ENCODE measurements around the gene CYP3A7. TPM values are rescaled to one million over a fixed set of nuclear protein-coding genes. Genes with fewer than 3 reads are reported as not detected.
"Not testable (repeated sequence)": the region's sequence is repeated elsewhere in the genome, so short reads cannot be mapped to it uniquely, and the experiment has no call there.

CYP3A7 gene
- total RNA-seq, 2 experiments from 2014 or later, result not detected

DNA sequence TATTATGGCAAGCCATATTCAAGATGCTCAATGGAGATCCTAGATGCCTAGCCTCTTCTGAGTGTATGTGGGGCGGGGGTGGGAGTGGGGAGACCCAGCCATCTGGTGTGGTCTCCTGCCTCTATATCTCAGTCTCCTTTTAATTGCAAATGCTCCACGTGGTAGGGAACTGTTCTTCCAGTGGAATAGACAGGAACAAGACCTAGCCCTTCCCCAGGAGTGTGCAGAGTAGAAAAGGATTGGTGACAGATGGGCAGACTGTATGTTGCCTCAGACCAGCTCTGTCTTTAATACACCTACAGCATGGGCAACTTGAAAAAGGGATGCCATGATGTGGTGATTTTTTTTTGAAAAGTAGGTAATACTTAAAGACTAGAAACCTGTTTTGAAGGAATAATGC is 67.8 kb downstream of the CYP3A7 start:
- Mint-ChIP-seq H3K27me3 (no peaks in the 10 kb centered on the region), H3K4me1 (ENCODE audit: low read depth) (peaks cover 15% of the 10 kb centered on the region), H3K27ac (no peak overlapping the region), H3K4me3 (no peak overlapping the region), H3K36me3 (ENCODE audit: low read depth) (peaks cover 29% of the 10 kb centered on the region), H3K9me3 (peaks cover 2% of the 10 kb centered on the region)
- ATAC-seq (no peak), DNase-seq (no peak)
- POLR2A ChIA-PET, result no interaction called here
- intact Hi-C loops (cut with micrococcal nuclease), result no loop called here
- CTCF ChIA-PET, result no interaction called here
- TF ChIP-seq, protein P1, sequence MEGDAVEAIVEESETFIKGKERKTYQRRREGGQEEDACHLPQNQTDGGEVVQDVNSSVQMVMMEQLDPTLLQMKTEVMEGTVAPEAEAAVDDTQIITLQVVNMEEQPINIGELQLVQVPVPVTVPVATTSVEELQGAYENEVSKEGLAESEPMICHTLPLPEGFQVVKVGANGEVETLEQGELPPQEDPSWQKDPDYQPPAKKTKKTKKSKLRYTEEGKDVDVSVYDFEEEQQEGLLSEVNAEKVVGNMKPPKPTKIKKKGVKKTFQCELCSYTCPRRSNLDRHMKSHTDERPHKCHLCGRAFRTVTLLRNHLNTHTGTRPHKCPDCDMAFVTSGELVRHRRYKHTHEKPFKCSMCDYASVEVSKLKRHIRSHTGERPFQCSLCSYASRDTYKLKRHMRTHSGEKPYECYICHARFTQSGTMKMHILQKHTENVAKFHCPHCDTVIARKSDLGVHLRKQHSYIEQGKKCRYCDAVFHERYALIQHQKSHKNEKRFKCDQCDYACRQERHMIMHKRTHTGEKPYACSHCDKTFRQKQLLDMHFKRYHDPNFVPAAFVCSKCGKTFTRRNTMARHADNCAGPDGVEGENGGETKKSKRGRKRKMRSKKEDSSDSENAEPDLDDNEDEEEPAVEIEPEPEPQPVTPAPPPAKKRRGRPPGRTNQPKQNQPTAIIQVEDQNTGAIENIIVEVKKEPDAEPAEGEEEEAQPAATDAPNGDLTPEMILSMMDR (IDR thresholded peaks at IDR 0.05), result no peak

DNA sequence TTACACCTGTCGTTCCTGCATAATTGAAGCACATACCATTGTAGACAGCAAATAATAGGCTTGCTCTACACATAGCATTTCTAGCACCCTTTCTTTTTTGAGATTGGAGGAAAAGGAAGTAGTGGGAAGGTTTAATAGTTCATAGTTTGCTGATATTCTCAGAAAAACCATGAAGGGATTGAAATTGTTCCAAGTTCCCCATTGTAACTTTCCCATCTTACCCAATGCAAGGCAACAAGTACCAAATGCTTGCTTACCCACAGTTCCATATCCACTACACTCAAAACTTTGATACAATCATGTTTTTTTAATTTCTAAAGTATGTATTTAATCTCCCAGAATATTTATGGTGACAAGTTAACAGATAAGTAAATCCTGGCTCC is 69.0 kb downstream of the CYP3A7 start:
- no peaks in the 10 kb centered on the region for H3K27me3 Mint-ChIP-seq
- POLR2A ChIA-PET, result no interaction called here
- no peak for ATAC-seq
- CTCF ChIA-PET, result interaction anchor here (1.0 kb wide), 1 partner anchor 140 kb away, joined by 3 read pairs; no protein-coding TSS in a partner anchor
- intact Hi-C loops (cut with micrococcal nuclease), result no loop called here
- DNase-seq, result no peak
- H3K4me1 Mint-ChIP-seq (ENCODE audit: low read depth), result peaks cover 15% of the 10 kb centered on the region
- TF ChIP-seq, protein P1 (IDR thresholded peaks at IDR 0.05), result no peak
- H3K4me3 Mint-ChIP-seq, result no peak overlapping the region
- H3K9me3 Mint-ChIP-seq, result peaks cover 2% of the 10 kb centered on the region
- H3K27ac Mint-ChIP-seq, result peak overlapping the region; percentile 8
- peaks cover 29% of the 10 kb centered on the region for H3K36me3 Mint-ChIP-seq (ENCODE audit: low read depth)

DNA sequence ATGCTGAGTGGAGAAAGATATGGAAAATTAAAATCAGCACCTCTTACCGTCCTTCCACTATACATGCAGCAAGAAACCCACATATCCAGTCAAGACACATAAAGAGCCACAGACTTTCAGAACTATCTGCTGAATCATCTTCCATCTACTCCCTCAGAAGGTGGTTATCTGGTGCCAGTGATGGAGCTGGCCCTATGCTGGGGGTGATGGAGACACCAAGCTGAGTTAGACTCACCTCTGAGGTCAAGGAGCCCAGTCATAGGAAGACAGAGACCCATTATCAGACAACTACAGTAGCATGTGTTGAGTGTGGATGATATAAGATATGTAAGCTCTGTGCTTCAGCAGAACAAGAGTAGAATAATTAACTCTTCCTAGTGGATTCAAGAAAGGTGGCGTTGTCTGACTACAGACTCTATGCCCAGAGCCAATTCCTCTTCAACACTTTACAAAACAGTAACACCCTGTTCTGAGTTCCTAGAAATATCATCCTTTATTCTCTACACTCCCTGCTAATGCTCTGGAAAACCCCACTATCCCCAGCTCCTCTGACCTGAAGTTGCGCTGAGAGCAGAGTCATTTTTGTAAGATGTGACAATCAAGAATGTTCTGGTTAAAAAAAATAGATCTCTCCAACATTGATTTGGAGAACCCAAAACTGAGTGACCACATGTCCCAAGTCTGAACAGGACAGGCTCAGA is 69.5 kb downstream of the CYP3A7 start:
- Mint-ChIP-seq H3K4me1 (ENCODE audit: low read depth) (peaks cover 15% of the 10 kb centered on the region), H3K9me3 (peaks cover 2% of the 10 kb centered on the region), H3K36me3 (ENCODE audit: low read depth) (peaks cover 28% of the 10 kb centered on the region), H3K4me3 (no peak overlapping the region), H3K27me3 (no peaks in the 10 kb centered on the region), H3K27ac (peak overlapping the region; percentile 8)
- DNase-seq (peak; percentile 30), ATAC-seq (peak; percentile 73)
- ChIA-PET POLR2A (no interaction called here), CTCF (interaction anchor here (1.0 kb wide), 1 partner anchor 139 kb away, joined by 3 read pairs; no protein-coding TSS in a partner anchor)
- TF ChIP-seq, protein P1 (IDR thresholded peaks at IDR 0.05), result no peak
- intact Hi-C loops (cut with micrococcal nuclease), result no loop called here

DNA sequence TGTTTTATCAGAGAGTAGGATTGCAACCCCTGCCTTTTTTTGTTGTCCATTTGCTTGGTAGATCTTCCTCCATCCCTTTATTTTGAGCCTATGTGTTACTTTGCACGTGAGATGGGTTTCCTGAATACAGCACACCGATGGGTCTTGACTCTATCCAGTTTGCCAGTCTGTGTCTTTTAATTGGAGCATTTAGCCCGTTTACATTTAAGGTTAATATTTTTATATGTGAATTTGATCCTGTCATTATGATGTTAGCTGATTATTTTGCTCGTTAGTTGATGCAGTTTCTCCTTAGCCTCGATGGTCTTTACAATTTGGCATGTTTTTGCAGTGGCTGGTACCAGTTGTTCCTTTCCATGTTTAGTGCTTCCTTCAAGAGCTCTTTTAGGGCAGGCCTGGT is 77.1 kb downstream of the CYP3A7 start:
- H3K4me1 Mint-ChIP-seq (ENCODE audit: low read depth); intact Hi-C loops (cut with micrococcal nuclease); POLR2A ChIA-PET; CTCF ChIA-PET; H3K4me3 Mint-ChIP-seq; DNase-seq; ATAC-seq; H3K27me3 Mint-ChIP-seq; H3K27ac Mint-ChIP-seq; H3K9me3 Mint-ChIP-seq: not testable (repeated sequence)
- peaks cover 42% of the 10 kb centered on the region for H3K36me3 Mint-ChIP-seq (ENCODE audit: low read depth)

Other genes with a start within 250 kb of the CYP3A7 start
- 10 to 100 TPM; 25.9 to 28.0 TPM for gene ZNF394, start 234.9 kb downstream of the CYP3A7 start, total RNA-seq
- gene ZKSCAN5, start 230.5 kb downstream of the CYP3A7 start, total RNA-seq, result 1 to 10 TPM; 7.6 to 7.9 TPM
- gene FAM200A, start 183.1 kb downstream of the CYP3A7 start, total RNA-seq, result 1 to 10 TPM; 4.8 to 4.9 TPM
- 10 to 100 TPM; 63.0 to 65.2 TPM for gene ZNF655, start 176.6 kb downstream of the CYP3A7 start, total RNA-seq
- 1 to 10 TPM in 1 of 2 experiments, under 1 TPM in 1; 0.92 to 2.2 TPM for gene TMEM225B, start 136.9 kb downstream of the CYP3A7 start, total RNA-seq
- 10 to 100 TPM; 31.8 to 35.8 TPM for gene ZSCAN25, start 118.2 kb downstream of the CYP3A7 start, total RNA-seq
- gene CYP3A5, start 55.2 kb downstream of the CYP3A7 start, total RNA-seq, result not detected
- not detected for gene CYP3A4, start 49.0 kb upstream of the CYP3A7 start, total RNA-seq
- gene CYP3A43, start 92.8 kb upstream of the CYP3A7 start, total RNA-seq, result not detected
- not detected for gene OR2AE1, start 141.8 kb upstream of the CYP3A7 start, total RNA-seq
- gene TRIM4, start 184.3 kb upstream of the CYP3A7 start, total RNA-seq, result 10 to 100 TPM; 22.2 to 22.3 TPM
- under 1 TPM; 0.41 to 0.47 TPM for gene GJC3, start 194.4 kb upstream of the CYP3A7 start, total RNA-seq
- gene AZGP1, start 240.8 kb upstream of the CYP3A7 start, total RNA-seq, result not detected